ENCODE data around the gene PPP1R8.
A peak's percentile ranks its signal among the peaks of the same experiment; 100 is the strongest.

Gene PPP1R8

GRCh38 chr1:27872059-27872801 lies 41.6 kb downstream of the PPP1R8 start, which contains the start of gene THEMIS2:
Gene THEMIS2, plus strand, starts transcription at chr1:27872544. Its CDS starts 28 bp downstream, at chr1:27872572.
- Histone ChIP-seq H3K27me3 (ENCODE audit: insufficient read depth, low read depth, severe bottlenecking) (no peaks in the 10 kb centered on the region), H3K27ac (no peak within 1 kb of the TSS), H3K9me3 (ENCODE audit: severe bottlenecking) (no peaks in the 10 kb centered on the region), H3K36me3 (no peaks in the 10 kb centered on the region), H3K4me3 (ENCODE audit: low read depth, low read length) (peak within 1 kb of the TSS; percentile 56)
- peak; percentile 48 for DNase-seq
- no peak for TF ChIP-seq CTCF (IDR thresholded peaks at IDR 0.05; ENCODE audit: low read depth, low read length)

- H3K27ac ChIP-seq = no peak overlapping the region
- no peak for DNase-seq
- no peaks in the 10 kb centered on the region for H3K36me3 ChIP-seq
- H3K4me3 ChIP-seq (ENCODE audit: low read depth, low read length) = peak overlapping the region; percentile 56
- H3K27me3 ChIP-seq (ENCODE audit: insufficient read depth, low read depth, severe bottlenecking) = no peaks in the 10 kb centered on the region
- no peaks in the 10 kb centered on the region for H3K9me3 ChIP-seq (ENCODE audit: severe bottlenecking)
- no peak for TF ChIP-seq CTCF (IDR thresholded peaks at IDR 0.05; ENCODE audit: low read depth, low read length)
These were observed 42.4 kb downstream of the PPP1R8 start for GRCh38 chr1:27872802-27873551.

- H3K4me3 ChIP-seq (ENCODE audit: low read depth, low read length) = no peak overlapping the region
- no peaks in the 10 kb centered on the region for H3K36me3 ChIP-seq
- no peak for DNase-seq
- H3K9me3 ChIP-seq (ENCODE audit: severe bottlenecking) = no peaks in the 10 kb centered on the region
- H3K27ac ChIP-seq = no peak overlapping the region
- TF ChIP-seq CTCF (IDR thresholded peaks at IDR 0.05; ENCODE audit: low read depth, low read length) = no peak
- no peaks in the 10 kb centered on the region for H3K27me3 ChIP-seq (ENCODE audit: insufficient read depth, low read depth, severe bottlenecking)
These were observed 43.2 kb downstream of the PPP1R8 start for GRCh38 chr1:27873671-27874384.

GRCh38 chr1:27876341-27877114 lies 45.9 kb downstream of the PPP1R8 start:
- no peak for TF ChIP-seq CTCF (IDR thresholded peaks at IDR 0.05; ENCODE audit: low read depth, low read length)
- Histone ChIP-seq H3K4me3 (ENCODE audit: low read depth, low read length) (no peak overlapping the region), H3K27ac (no peak overlapping the region), H3K9me3 (ENCODE audit: severe bottlenecking) (no peaks in the 10 kb centered on the region), H3K27me3 (ENCODE audit: insufficient read depth, low read depth, severe bottlenecking) (no peaks in the 10 kb centered on the region), H3K36me3 (no peaks in the 10 kb centered on the region)
- no peak for DNase-seq

- no peak overlapping the region for H3K27ac ChIP-seq
- no peak for TF ChIP-seq CTCF (IDR thresholded peaks at IDR 0.05; ENCODE audit: low read depth, low read length)
- DNase-seq = no peak
- H3K4me3 ChIP-seq (ENCODE audit: low read depth, low read length) = no peak overlapping the region
- H3K36me3 ChIP-seq = no peaks in the 10 kb centered on the region
- H3K9me3 ChIP-seq (ENCODE audit: severe bottlenecking) = no peaks in the 10 kb centered on the region
- no peaks in the 10 kb centered on the region for H3K27me3 ChIP-seq (ENCODE audit: insufficient read depth, low read depth, severe bottlenecking)
These were observed 46.5 kb downstream of the PPP1R8 start for GRCh38 chr1:27877115-27877416.

Data from WERI-Rb-1 (cell line).